Loucy (cell line): ENCODE results near the gene THOC6.

ENCODE experiments used
- H2AFZ ChIP-seq: fragments of 200-600 bp; sonication (generic); 2 replicates; pipeline ENCODE4 v1.6.0; 2016; ENCODE audit warnings: antibody characterized with exemption, mild to moderate bottlenecking, low read length, moderate library complexity
- H3F3A ChIP-seq: fragments of 200-600 bp; 2 replicates; pipeline ENCODE4 v1.6.0; 2016; ENCODE audit warnings: antibody characterized with exemption, low read depth, mild to moderate bottlenecking
- H3K27me3 ChIP-seq: fragments of 200-600 bp; sonication (generic); 2 replicates; pipeline ENCODE4 v1.6.1; 2014; ENCODE audit warnings: low read length, mild to moderate bottlenecking; ENCODE audit not compliant: insufficient read depth, poor library complexity, severe bottlenecking
- H3K36me3 ChIP-seq: fragments of 200-600 bp; sonication (generic); 2 replicates; pipeline ENCODE4 v1.6.1; 2016; ENCODE audit warnings: low read length; ENCODE audit not compliant: insufficient read depth
- H3K4me1 ChIP-seq: fragments of 200-600 bp; sonication (generic); 2 replicates; pipeline ENCODE4 v1.5.1; 2014; ENCODE audit warnings: low read length, mild to moderate bottlenecking; ENCODE audit not compliant: insufficient read depth, poor library complexity, severe bottlenecking
- H3K4me2 ChIP-seq: fragments of 200-600 bp; sonication (generic); 2 replicates; pipeline ENCODE4 v1.6.0; 2014; ENCODE audit warnings: antibody characterized with exemption, low read length, low read depth, mild to moderate bottlenecking; ENCODE audit not compliant: poor library complexity, severe bottlenecking
- H3K4me3 ChIP-seq: fragments of 200-600 bp; sonication (generic); 2 replicates; pipeline ENCODE4 v1.5.1; 2014; ENCODE audit warnings: low read length, mild to moderate bottlenecking, mixed read lengths; ENCODE audit not compliant: poor library complexity, severe bottlenecking
- H3K79me2 ChIP-seq: fragments of 200-600 bp; sonication (generic); 2 replicates; pipeline ENCODE4 v1.6.1; 2014; ENCODE audit warnings: low read length; ENCODE audit not compliant: insufficient read depth
- H3K9ac ChIP-seq: fragments of 200-600 bp; sonication (generic); 2 replicates; pipeline ENCODE4 v1.6.0; 2014; ENCODE audit warnings: mild to moderate bottlenecking, low read depth, low read length, moderate library complexity; ENCODE audit not compliant: poor library complexity, severe bottlenecking
- H3K9me2 ChIP-seq: fragments of 200-600 bp; sonication (generic); replicated peaks from 2 replicates; pipeline ENCODE4 v1.6.1; 2016; ENCODE audit warnings: low read depth, low read length, mixed read lengths
- H3K9me3 ChIP-seq: fragments of 200-600 bp; sonication (generic); 2 replicates; pipeline ENCODE4 v1.6.1; 2014; ENCODE audit warnings: mild to moderate bottlenecking, antibody characterized with exemption, low read length, low read depth; ENCODE audit not compliant: insufficient read depth
- H4K20me1 ChIP-seq: fragments of 200-600 bp; sonication (generic); 2 replicates; pipeline ENCODE4 v1.6.0; 2014; ENCODE audit warnings: antibody characterized with exemption, low read length, mild to moderate bottlenecking; ENCODE audit not compliant: insufficient read depth, poor library complexity, severe bottlenecking
- CTCF ChIP-seq: fragments of 200-600 bp; sonication (generic); conservative IDR thresholded peaks from 2 replicates; pipeline ENCODE4 v1.5.1; 2014; ENCODE audit warnings: mild to moderate bottlenecking, antibody characterized with exemption, low read length
- EZH2phosphoT487 ChIP-seq: fragments of 200-600 bp; IDR thresholded peaks from 2 replicates; pipeline ENCODE4 v1.6.1; 2018; ENCODE audit warnings: antibody characterized with exemption, mild to moderate bottlenecking, moderate library complexity, borderline replicate concordance

THOC6 gene

GRCh38 chr16:3007059-3007956 is 16.5 kb upstream of the THOC6 start:
- no peaks in the 10 kb centered on the region for H3K9me2 ChIP-seq
- TF ChIP-seq EZH2phosphoT487 (no peak), CTCF (no peak)
- H3K9ac ChIP-seq, result peak overlapping the region; percentile 87
- H4K20me1 ChIP-seq, result no peaks in the 10 kb centered on the region
- H3F3A ChIP-seq, result no peaks in the 10 kb centered on the region; the same call in 1 of the 2 replicates
- peak overlapping the region; percentile 72 for H3K4me3 ChIP-seq
- H3K27me3 ChIP-seq, result no peaks in the 10 kb centered on the region
- no peaks in the 10 kb centered on the region for H3K9me3 ChIP-seq
- no peaks in the 10 kb centered on the region for H3K36me3 ChIP-seq
- peaks cover 31% of the 10 kb centered on the region for H3K4me1 ChIP-seq
- peak overlapping the region; percentile 95 for H3K4me2 ChIP-seq
- peaks cover 7% of the 10 kb centered on the region for H3K79me2 ChIP-seq
- no peak overlapping the region for H2AFZ ChIP-seq

- no peak for TF ChIP-seq CTCF
- no peak for TF ChIP-seq EZH2phosphoT487
- Histone ChIP-seq H3K4me3 (peak overlapping the region; percentile 72), H3F3A (no peaks in the 10 kb centered on the region; the same call in 1 of the 2 replicates), H2AFZ (no peak overlapping the region), H3K9me3 (no peaks in the 10 kb centered on the region), H4K20me1 (no peaks in the 10 kb centered on the region), H3K27me3 (no peaks in the 10 kb centered on the region), H3K36me3 (no peaks in the 10 kb centered on the region), H3K9ac (peak overlapping the region; percentile 87), H3K79me2 (peaks cover 7% of the 10 kb centered on the region), H3K4me2 (peak overlapping the region; percentile 95), H3K9me2 (no peaks in the 10 kb centered on the region), H3K4me1 (peaks cover 31% of the 10 kb centered on the region)
Measured at GRCh38 chr16:3007957-3008689, 15.7 kb upstream of the THOC6 start.

- peak overlapping the region; percentile 72 for H3K4me3 ChIP-seq
- no peaks in the 10 kb centered on the region for H3K9me2 ChIP-seq
- H2AFZ ChIP-seq, result no peak overlapping the region
- H3K9me3 ChIP-seq, result no peaks in the 10 kb centered on the region
- peak overlapping the region; percentile 95 for H3K4me2 ChIP-seq
- peak overlapping the region; percentile 87 for H3K9ac ChIP-seq
- H3K4me1 ChIP-seq, result peaks cover 31% of the 10 kb centered on the region
- H3K36me3 ChIP-seq, result no peaks in the 10 kb centered on the region
- no peaks in the 10 kb centered on the region for H4K20me1 ChIP-seq
- no peaks in the 10 kb centered on the region; the same call in 1 of the 2 replicates for H3F3A ChIP-seq
- H3K27me3 ChIP-seq, result no peaks in the 10 kb centered on the region
- TF ChIP-seq EZH2phosphoT487 (no peak), CTCF (no peak)
- peaks cover 7% of the 10 kb centered on the region for H3K79me2 ChIP-seq
Measured at GRCh38 chr16:3008690-3009037, 15.2 kb upstream of the THOC6 start.
